GM19467 (cell line): ENCODE results near the gene RAB5B.

Experiments
- ATAC-seq: cut with Tn5 transposase; IDR thresholded peaks from one replicate; pipeline ENCODE4 v1.9.1; 2021; ENCODE audit warnings: mild to moderate bottlenecking, moderate library complexity; ENCODE audit not compliant: unreplicated experiment

RAB5B gene, protein sequence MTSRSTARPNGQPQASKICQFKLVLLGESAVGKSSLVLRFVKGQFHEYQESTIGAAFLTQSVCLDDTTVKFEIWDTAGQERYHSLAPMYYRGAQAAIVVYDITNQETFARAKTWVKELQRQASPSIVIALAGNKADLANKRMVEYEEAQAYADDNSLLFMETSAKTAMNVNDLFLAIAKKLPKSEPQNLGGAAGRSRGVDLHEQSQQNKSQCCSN

DNA sequence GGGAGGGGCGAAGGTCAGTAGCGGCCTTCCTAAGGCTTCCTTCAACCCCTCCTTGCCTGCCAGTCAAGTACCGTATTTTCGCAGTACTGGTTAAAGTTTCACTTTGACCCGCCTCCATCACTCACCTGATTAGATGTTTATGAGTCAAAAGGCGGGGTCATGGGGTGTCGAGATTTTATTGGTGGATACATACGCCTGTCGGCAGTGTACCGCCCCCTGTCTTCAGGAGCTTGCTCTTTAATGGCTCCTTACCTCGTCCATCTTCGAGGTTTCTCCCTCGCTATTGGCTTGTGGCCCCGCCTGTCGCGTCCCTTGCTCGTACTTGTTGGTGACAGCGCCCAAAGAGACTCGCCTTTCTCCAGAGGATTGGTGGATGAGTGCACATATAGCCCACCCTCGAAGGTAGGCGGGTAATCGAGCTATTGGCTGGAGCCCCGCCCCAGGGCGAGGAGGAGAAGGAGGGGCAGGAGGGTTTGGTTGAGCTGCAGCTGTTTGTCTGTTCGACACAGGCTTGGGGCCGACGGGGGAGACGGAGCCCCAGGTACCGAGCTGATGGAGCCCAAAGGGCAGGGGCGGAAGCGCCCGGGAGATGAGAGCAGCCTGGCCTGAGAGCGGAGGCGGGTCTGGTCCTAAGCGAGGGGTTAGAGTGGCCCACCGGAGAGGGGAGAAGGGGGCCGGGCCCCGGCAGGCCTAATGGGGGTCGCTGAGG is at the start of gene RAB5B:
RAB5B (plus strand) TSS at position 480 of the 709 bp plus-strand sequence. CDS start 12,883 bp downstream, outside the sequence.
- peak; percentile 93 for ATAC-seq

DNA sequence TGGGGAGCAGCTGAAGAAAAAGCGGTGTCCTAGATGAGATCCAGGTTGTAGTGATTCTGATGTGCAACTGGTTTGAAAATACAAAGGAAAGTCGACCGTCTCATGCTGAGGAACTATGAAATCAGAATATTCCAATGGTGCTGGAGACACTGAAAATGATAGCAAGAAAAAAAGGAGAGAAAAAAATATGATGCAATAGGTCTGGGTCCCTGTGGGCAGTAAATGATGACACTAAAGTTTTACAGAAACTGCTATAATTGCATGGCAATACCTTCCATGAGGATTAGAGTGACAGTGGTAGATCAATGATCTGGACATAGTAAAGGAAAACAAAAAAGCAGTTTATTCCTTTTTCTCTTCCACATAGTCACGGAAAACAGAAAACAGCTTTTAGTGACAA is 48.5 kb upstream of the RAB5B start:
- ATAC-seq, result no peak

DNA sequence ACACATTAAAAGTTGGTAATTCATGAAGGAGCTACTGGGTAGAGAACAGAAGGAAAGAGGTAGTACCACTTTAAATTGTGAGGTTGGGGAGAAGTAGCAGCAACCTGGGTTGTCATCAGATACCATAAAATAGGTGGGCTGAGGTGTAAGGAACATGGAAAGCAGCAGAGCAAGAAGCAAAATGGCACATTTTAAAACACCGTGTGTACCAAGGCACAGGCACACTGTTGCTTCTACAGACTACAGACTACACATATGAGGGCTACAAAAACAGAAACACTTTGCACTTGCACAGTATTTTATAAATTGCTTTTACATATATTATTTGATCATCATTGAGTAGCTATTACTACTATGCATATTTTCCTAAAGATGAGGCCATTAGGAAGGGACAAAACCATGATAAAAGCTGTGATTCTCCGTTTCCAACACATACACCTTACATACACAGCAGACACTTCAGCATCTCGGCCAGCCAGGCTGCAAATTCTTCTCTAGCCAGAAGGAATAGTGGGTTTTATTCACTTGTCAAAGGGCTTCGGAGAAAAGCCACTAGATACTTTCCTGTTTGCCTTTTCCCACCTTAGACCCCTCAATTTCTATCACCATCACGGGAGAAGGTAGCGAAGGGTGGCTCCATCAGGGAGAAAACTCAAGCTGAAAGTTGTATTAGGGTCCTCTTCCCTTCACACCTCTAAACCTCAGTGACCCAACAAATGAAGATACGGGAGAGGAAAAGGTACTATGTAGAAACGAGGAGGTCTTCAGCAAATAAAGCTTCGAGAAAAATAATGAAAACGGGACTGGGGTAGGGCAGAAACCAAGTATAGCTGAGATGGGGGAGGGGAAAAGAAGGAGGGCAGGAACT is 47.8 kb upstream of the RAB5B start:
- no peak for ATAC-seq

DNA sequence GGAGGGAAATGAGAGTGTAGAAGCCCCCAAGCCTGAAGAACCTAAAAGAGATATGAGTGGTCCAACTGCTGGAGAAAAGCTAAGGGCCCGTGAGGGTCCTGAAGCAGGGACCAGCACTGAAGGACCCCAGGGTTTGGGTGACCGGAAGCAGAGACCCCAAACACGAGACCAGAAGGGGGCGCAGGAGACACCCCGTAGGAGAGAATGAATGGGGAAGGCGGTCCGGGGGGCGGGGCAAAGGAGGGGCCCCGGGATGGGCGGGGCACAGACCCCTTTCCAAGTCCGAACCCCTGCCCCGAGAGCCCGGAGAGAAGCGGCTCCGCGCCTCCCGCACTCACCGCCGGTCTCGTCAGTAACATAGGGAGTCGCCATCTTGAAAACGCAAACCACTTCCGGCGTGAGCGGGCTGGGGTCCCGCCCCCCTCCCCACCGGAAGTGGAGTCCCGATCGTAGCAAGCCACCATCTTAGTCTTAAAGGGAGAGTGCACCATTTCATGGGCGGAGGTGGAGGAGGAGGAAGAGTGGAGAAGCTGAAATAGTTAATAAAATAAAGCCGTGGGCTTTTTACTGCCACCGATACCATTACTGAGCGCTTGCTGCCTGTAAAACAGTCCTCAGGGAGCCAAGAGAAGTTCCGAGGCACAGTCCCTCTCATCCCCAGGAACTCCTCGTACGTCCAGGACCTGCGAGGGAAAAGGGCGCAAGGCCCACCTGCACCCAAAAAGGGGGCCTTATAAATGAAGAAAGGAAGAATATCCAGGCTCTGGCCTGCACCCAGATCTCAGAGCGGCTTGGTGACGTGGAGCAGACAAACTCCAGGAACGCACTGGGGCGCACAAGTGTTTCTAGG is 46.9 kb upstream of the RAB5B start:
- peak; percentile 38 for ATAC-seq

DNA sequence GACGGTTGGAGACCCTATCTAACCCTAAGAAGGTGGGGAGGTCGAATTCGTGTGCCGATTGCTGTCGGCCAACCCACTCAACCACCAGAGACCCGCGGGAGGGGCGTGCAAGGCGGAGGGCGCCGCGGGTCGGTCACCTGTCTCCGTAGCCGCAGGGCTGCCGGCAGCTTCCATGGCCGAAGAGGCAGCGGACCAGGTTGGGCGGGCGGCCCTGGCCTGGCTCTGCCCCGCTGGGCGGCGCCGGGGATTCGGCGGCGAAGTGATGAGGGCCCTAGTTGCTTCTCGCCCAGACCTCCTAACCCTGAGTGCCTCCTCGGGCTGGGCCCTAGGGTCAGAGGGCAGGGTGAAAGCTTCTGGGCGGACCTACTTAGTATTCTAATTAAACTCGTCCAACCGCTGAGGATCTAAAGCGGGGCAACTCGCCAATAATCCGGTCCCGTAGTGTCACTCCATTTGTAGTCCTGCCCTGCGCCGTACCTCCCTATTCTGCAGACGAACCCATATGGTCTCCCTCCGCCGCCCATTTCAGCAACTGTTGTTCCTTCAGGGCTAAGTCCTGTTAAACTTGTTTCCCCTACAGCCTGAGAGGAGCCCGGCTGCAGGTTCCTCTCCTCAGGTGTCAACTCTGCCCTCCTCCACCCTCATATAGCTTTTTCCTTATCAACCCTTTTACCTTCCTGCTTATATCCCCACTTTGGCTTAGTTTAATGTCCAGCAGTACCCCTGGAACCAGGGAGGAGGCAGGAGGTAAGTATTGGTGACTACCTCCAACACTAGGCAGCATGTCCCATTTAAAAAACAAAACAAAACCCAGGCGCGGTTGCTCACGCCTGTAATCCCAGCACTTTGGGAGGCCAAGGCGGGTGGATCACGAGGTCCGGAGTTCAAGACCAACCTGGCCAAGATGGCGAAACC is 46.0 kb upstream of the RAB5B start, which contains the start of gene PYM1:
PYM1 (minus strand) TSS at position 307 of the 915 bp plus-strand sequence; CDS start at position 174, 133 bp downstream.
- peak; percentile 35 for ATAC-seq

DNA sequence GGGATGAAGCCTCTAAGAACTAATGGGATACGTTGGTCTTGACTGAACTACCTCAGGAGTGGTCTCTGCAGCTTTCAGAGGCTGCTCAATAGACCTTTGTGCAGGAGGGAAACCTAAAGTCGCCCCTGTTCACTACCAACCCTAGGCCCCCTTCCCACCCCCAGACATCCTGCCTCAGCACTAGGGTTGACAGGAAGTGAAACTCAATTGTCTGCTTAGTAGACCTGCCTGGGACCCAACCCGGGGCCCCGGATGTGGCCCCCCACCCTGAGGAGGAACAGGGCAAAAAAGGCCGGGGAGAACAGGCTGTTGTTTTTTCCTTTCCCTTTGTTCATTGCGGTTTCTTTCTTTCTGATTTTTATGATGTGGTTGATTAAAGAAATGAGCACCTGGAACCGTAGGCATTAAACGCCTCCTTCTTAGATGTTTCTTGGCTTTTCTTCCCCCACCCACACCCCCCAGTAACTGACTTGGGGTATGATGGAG is 44.5 kb upstream of the RAB5B start:
- ATAC-seq, result peak; percentile 37

DNA sequence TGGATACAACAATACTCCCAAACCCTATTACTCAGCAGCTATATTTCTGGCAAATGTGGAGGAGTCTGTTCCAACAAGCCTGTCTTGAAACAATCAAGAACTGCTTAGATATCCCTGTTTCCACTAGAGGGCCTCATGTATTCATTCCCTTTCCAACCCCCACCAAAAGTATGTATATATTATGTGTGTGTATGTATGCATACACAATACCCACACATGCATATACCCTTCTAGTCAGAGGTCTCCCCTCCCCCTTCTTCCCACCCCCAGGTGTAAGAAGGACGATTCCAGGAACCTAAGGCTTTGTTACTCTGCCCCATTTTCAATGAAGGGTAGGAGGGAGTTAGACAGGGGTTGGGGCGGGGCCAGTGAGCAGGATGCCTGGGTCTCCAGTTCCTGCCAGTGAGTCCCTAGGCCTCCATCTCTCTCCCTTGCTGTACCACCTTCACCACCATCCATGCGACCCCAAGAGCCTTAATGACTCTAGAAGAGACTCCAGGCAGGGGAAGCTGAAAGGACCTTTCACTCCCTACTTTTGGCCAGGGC is 43.0 kb upstream of the RAB5B start, which contains the start of gene DGKA:
DGKA (plus strand) TSS at position 392 of the 546 bp plus-strand sequence. CDS start 5,342 bp downstream, outside the sequence.
- no peak for ATAC-seq

DNA sequence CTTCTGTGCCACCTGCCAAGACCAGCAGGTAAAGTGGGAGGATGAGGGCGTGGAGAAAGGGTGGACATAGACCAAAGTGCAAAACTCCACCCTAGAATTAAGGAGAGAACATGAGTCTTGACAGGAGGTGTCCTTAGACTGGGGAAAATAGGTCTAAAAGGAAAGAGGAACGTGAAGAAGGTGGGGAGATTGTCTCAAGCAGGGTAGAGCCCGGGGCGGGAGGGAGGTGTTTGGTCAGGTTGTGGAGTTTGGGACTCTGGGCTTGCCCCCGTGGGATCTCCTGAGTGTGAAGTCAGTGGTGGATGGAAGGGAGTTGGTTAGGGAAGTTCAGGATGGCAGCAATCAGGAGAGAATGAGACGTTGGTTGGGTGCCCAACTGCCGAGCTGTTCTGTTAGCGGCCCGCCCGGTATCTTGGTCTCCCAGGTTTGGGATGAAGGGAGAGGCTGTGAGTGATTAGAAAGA is 42.5 kb upstream of the RAB5B start:
- no peak for ATAC-seq

DNA sequence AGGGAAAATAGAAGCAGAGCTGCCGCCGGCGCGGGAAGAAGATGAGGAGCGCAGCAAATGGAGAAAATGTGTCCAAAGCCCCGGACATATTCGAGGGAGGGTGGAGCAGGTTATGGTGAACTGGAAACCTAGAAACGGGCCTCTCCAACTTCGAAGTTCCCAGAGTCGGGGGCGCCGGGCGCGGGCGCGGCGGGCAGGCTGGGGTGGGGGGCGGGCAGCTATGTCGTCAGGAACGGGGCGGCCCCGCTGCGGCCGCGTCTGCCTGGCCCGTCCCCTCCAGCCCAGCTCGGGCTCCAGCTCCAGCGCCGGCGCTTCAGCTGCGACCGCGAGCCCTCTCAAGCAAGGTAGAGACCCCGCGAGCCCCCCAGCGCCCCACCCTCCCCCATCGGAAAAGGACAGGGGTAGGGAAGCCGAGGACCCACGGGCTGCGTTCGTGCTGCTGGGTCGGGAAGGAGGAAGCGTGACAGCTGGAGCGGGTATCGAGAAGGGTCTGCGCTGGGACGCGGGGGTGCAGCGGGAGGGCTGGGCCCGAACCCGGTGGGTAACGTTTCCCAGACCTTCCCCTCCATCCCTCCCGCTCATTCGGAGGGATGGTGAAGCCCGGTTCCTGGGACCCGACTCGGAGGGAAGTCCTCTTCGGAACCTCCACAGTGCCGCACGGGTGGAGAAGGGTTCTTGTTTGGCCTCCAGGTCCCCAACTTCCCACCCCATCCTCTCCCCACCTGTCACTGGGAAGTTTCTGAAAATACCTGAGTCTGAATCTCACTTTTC is 41.9 kb upstream of the RAB5B start:
- no peak for ATAC-seq

DNA sequence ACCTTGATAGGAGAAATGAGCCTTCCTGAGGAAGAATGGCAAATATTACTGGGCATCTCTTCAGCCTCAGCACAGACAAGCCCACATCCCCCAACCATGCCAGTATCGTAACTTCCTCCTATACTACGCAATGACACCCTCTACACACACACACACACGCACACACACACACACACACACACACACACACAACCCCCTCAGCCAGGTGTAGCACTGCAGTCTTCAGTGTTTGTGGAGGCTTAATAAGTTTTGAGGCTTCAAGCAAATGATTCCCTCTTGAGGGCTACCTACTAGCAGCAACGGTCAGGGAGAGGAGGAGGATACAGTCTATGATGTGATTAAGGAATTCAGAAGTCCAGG is 41.3 kb upstream of the RAB5B start:
- ATAC-seq, result no peak

DNA sequence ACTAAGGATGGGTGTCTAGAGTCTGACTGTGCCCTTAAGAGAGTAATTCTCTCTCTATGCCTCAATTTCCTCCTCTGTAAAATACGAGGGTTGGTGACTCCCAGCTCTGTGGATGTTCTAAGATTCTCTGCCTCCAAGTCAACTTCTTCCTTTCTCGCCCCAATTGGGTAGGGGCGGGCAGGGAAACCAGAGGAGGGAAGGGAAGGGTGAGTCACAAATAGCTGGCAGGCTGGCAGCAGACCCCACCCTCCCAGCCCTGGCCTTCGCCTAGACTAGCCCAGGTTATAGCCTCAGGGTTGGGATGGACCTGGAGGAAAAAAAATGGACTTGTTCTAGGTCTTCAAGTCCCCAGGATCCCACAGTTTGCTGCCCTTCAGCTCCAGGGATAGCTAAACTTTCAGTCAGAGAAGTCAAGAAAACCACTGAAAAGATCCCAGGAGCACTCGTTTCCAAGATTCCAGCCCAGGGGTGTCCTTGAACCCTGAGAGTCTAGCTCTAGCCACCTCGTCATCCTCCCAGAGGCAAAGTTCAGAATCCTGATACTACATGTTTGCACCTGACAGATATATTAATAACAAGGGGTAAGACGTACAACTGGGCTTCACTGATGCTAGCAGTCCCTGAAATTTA is 40.6 kb upstream of the RAB5B start:
- ATAC-seq, result no peak

DNA sequence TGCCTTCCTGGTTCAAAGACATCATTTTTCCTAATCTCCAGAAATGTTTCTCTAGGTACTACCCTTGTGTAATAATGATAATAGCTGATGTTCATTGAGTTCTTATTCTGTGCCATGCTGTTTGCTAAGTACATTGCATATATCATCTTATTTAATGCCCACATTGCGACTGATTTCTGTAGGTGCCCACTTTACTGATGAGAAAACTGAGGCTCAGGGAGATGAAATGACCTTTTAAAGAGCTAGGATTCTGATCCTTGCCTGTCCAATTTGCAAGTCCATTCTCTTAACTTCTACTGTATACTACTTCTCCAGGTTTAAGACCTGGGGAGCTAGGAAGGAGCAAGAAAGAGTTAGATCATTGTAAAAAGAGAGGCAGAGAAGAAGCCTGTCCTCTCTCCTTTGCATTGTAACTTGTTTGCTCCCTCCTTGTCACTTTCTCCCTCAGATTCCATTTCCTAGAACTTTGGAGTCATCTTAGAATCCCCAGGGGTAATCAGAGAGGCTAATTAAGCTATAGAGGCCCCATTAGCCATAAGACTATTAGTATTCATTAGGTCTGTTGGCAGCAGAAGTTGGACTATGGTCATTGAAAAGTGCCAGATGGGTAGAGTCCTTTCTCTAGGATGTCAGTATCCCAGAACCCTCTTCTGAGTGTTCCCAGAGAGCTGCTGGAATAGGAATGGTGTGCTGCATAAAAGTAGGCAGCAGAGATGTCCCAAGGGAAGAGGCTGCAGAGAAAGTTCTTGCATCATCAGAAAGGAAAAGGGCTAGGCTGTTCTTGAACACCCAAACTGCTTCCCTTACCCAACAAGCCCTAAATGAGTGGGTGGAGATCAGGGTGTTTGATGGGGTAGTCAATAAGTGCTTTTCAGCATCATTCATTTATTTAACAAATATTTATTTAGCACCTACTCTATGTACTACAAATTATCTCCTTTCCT is 39.8 kb upstream of the RAB5B start:
- ATAC-seq, result no peak

DNA sequence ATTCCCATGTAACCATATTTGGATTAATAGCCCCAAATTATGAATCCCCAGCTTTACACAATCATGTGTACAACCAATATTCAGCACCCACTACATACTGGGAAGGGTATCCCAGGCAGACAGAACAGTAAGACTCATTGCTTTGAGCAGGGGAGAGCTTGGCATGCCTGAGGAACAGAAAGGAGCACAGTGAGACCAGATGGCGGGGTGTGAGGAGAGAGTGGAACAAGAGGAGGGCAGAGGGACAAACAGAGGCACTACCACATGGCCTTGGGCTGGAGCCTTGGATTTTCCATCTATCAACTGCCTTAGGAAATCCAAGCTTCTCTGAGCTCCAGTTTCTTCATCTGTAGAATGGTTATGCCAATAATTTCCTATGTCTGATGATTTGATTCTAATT is 39.1 kb upstream of the RAB5B start:
- no peak for ATAC-seq

DNA sequence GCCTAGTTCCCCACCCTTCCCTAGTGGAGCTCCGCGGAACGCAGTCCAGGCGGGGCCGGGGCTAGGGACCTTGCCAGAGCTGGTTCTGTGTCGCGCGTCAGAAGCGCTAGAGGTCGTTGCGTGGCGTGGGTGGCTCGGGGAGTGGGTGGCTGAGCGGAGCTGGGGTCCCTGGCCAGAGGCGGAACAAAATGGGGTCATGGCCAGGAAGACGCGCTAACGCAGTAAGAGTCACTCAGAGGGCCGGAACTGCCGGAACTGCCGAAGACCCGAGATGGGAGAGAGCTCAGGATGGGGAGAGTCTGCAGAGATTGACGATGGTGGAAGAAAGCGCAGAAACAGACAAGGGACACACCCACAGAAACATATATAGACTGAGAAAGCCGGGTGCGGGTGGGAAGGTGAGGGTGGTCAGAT is 38.1 kb upstream of the RAB5B start:
- ATAC-seq, result no peak

DNA sequence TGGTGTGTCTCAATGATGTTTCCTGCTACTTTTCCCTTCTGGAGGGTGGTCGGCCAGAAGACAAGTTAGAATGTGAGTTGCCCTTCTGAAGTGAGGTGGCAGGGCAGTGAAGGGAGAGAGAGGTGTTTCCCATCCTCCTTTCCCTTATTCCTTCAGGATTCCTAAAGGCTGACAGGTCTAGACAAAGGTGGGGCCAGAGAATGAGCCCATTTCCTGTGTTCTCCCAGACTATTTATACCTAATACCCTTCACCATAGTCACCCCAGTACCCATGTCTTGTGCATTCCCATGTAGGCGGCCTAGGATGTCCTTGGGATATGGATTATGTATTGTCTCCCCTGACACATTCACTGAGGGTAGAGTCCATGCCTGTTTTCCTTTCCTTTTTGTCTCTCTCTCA is 35.9 kb upstream of the RAB5B start:
- ATAC-seq, result no peak

DNA sequence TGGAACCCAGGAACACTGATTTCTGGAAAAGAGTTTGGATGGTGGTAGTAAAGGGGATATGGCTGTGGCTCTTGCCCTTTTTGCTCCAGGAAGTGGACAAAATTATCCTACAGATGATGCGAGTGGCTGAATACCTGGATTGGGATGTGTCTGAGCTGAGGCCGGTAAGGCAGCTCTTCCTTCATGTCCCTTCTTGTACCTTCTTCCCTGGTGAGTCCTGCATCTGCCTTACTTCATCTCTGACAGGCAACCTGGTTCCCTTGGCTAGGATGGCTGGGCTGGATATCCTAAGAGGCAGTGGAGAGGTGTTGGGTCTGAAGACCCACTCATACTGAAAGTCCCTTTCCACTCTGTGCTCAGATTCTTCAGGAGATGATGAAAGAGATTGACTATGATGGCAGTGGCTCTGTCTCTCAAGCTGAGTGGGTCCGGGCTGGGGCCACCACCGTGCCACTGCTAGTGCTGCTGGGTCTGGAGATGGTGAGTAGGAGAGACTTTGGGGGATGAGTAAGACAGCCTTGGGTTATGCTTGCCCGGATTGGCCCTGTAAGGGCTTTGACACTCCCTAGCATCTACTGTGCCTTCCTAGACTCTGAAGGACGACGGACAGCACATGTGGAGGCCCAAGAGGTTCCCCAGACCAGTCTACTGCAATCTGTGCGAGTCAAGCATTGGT is 34.9 kb upstream of the RAB5B start:
- ATAC-seq, result no peak
